Measurements from ENCODE around the gene UBL3. TPM values are rescaled to one million over a fixed set of nuclear protein-coding genes. Genes with fewer than 3 reads are reported as not detected.

UBL3 gene
- polyA plus RNA-seq, 1 experiment = 24.7 TPM

GRCh38 chr13:29877456-29878078 is 27.1 kb upstream of the UBL3 start:
- ChIA-PET CTCF (interaction anchor here (1.4 kb wide), 1 partner anchor 46 kb away, joined by 6 read pairs; no protein-coding TSS in a partner anchor), POLR2A (interaction anchor here (1.2 kb wide), 1 partner anchor 8 kb away, joined by 3 read pairs; no protein-coding TSS in a partner anchor)
- H3K4me3 ChIP-seq (ENCODE audit: low read depth, low read length) = no peak overlapping the region
- H3K27ac ChIP-seq (ENCODE audit: low read depth, low read length) = no peak overlapping the region
- peaks cover 3% of the 10 kb centered on the region for H3K27me3 ChIP-seq (ENCODE audit: control insufficient read depth, insufficient read depth, low read length)
- no peak for DNase-seq (ENCODE audit: low read depth, low spot score)
- TF ChIP-seq CTCF (IDR thresholded peaks at IDR 0.05; ENCODE audit: low read depth, low read length) = no peak
- no peaks in the 10 kb centered on the region for H3K9me3 ChIP-seq (ENCODE audit: control insufficient read depth, insufficient read depth, low read length)

- no peaks in the 10 kb centered on the region for H3K9me3 ChIP-seq (ENCODE audit: control insufficient read depth, insufficient read depth, low read length)
- CTCF ChIA-PET = no interaction called here
- H3K27ac ChIP-seq (ENCODE audit: low read depth, low read length) = no peak overlapping the region
- no peak overlapping the region for H3K4me3 ChIP-seq (ENCODE audit: low read depth, low read length)
- H3K27me3 ChIP-seq (ENCODE audit: control insufficient read depth, insufficient read depth, low read length) = peaks cover 3% of the 10 kb centered on the region
- no peak for DNase-seq (ENCODE audit: low read depth, low spot score)
- TF ChIP-seq CTCF (IDR thresholded peaks at IDR 0.05; ENCODE audit: low read depth, low read length) = no peak
- POLR2A ChIA-PET = no interaction called here
These were observed 25.2 kb upstream of the UBL3 start for GRCh38 chr13:29875646-29876045.

GRCh38 chr13:29868581-29868980 is 18.2 kb upstream of the UBL3 start:
- CTCF ChIA-PET = interaction anchor here (1.0 kb wide), 1 partner anchor 55 kb away, joined by 5 read pairs; no protein-coding TSS in a partner anchor
- TF ChIP-seq CTCF (IDR thresholded peaks at IDR 0.05; ENCODE audit: low read depth, low read length) = no peak
- Histone ChIP-seq H3K4me3 (ENCODE audit: low read depth, low read length) (no peak overlapping the region), H3K27me3 (ENCODE audit: control insufficient read depth, insufficient read depth, low read length) (no peaks in the 10 kb centered on the region), H3K9me3 (ENCODE audit: control insufficient read depth, insufficient read depth, low read length) (no peaks in the 10 kb centered on the region), H3K27ac (ENCODE audit: low read depth, low read length) (no peak overlapping the region)
- no peak for DNase-seq (ENCODE audit: low read depth, low spot score)
- POLR2A ChIA-PET = no interaction called here

- POLR2A ChIA-PET = no interaction called here
- Histone ChIP-seq H3K27me3 (ENCODE audit: control insufficient read depth, insufficient read depth, low read length) (no peaks in the 10 kb centered on the region), H3K9me3 (ENCODE audit: control insufficient read depth, insufficient read depth, low read length) (no peaks in the 10 kb centered on the region), H3K4me3 (ENCODE audit: low read depth, low read length) (no peak overlapping the region), H3K27ac (ENCODE audit: low read depth, low read length) (no peak overlapping the region)
- no peak for DNase-seq (ENCODE audit: low read depth, low spot score)
- no peak for TF ChIP-seq CTCF (IDR thresholded peaks at IDR 0.05; ENCODE audit: low read depth, low read length)
- CTCF ChIA-PET = interaction anchor here (1.0 kb wide), 1 partner anchor 58 kb away, joined by 3 read pairs; no protein-coding TSS in a partner anchor
These were observed 15.5 kb upstream of the UBL3 start for GRCh38 chr13:29865934-29866333.

GRCh38 chr13:29861694-29862110 is 11.3 kb upstream of the UBL3 start:
- no peak for TF ChIP-seq CTCF (IDR thresholded peaks at IDR 0.05; ENCODE audit: low read depth, low read length)
- ChIA-PET CTCF (interaction anchor here (0.6 to 1.5 kb wide), 3 partner anchors 62 to 759 kb away, joined by 3 to 6 read pairs (median 3); no protein-coding TSS in a partner anchor), POLR2A (interaction anchor here (0.7 to 1.3 kb wide), 6 partner anchors 11 to 281 kb away, joined by 3 to 14 read pairs (median 6); partner anchors contain the start of gene UBL3)
- H3K27me3 ChIP-seq (ENCODE audit: control insufficient read depth, insufficient read depth, low read length) = no peaks in the 10 kb centered on the region
- H3K27ac ChIP-seq (ENCODE audit: low read depth, low read length) = peak overlapping the region; percentile 71
- peak; percentile 84 for DNase-seq (ENCODE audit: low read depth, low spot score)
- H3K4me3 ChIP-seq (ENCODE audit: low read depth, low read length) = no peak overlapping the region
- H3K9me3 ChIP-seq (ENCODE audit: control insufficient read depth, insufficient read depth, low read length) = no peaks in the 10 kb centered on the region
